ENCODE results near the gene HLF.

The HLF gene, protein sequence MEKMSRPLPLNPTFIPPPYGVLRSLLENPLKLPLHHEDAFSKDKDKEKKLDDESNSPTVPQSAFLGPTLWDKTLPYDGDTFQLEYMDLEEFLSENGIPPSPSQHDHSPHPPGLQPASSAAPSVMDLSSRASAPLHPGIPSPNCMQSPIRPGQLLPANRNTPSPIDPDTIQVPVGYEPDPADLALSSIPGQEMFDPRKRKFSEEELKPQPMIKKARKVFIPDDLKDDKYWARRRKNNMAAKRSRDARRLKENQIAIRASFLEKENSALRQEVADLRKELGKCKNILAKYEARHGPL

DNA sequence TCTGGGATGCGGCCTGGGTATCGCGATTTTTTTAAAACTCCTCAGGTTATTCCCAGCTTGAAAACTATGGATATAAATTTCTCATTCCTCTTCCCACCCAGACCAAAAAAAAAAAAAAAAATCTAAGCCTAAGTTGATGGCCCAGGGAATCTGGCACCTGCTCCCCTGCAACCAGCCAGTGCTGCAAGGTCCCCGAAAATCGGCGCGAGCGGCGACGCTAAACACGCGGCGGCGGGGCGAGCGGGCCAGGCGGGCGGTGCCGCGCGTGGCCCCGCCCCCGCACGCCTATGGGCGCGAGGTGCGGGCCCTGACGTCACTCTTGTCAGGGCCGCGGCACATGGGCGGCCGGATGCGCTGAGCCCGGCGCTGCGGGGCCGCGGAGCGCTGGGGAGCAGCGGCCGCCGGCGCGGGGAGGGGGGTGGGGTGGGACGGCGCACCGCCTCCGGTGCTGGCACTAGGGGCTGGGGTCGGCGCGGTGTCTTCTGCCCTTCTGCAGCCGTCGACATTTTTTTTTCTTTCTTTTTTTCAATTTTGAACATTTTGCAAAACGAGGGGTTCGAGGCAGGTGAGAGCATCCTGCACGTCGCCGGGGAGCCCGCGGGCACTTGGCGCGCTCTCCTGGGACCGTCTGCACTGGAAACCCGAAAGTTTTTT is at the start of gene HLF:
HLF (plus strand) TSS at position 316 of the 654 bp plus-strand sequence. CDS start 525 bp downstream, outside the sequence.
- TF ChIP-seq EZH2 (optimal IDR thresholded peaks at IDR 0.05; ENCODE audit: low read depth, low read length) (no peak), EZH2phosphoT487 (IDR thresholded peaks at IDR 0.05; ENCODE audit: low read length) (no peak)
- TF ChIP-seq, protein P1, sequence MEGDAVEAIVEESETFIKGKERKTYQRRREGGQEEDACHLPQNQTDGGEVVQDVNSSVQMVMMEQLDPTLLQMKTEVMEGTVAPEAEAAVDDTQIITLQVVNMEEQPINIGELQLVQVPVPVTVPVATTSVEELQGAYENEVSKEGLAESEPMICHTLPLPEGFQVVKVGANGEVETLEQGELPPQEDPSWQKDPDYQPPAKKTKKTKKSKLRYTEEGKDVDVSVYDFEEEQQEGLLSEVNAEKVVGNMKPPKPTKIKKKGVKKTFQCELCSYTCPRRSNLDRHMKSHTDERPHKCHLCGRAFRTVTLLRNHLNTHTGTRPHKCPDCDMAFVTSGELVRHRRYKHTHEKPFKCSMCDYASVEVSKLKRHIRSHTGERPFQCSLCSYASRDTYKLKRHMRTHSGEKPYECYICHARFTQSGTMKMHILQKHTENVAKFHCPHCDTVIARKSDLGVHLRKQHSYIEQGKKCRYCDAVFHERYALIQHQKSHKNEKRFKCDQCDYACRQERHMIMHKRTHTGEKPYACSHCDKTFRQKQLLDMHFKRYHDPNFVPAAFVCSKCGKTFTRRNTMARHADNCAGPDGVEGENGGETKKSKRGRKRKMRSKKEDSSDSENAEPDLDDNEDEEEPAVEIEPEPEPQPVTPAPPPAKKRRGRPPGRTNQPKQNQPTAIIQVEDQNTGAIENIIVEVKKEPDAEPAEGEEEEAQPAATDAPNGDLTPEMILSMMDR (IDR thresholded peaks at IDR 0.05; ENCODE audit: low read length), result no peak
- Histone ChIP-seq H3F3A (ENCODE audit: insufficient read depth, low read length) (no peaks in the 10 kb centered on the region), H3K9me3 (replicated peaks; ENCODE audit: insufficient read depth, low read length) (no peaks in the 10 kb centered on the region), H3K27me3 (replicated peaks; ENCODE audit: insufficient read depth, low read length) (peaks cover 20% of the 10 kb centered on the region), H3K9ac (ENCODE audit: low read length) (peak within 1 kb of the TSS; percentile 26; the same call in 1 of the 2 replicates), H3K9me2 (replicated peaks; ENCODE audit: insufficient read depth, low read length) (no peaks in the 10 kb centered on the region), H3K4me3 (ENCODE audit: low read length) (peak within 1 kb of the TSS; percentile 51), H3K79me2 (ENCODE audit: low read length) (no peaks in the 10 kb centered on the region), H3K36me3 (replicated peaks; ENCODE audit: insufficient read depth, low read length) (no peaks in the 10 kb centered on the region), H3K4me2 (ENCODE audit: low read depth, low read length) (peak within 1 kb of the TSS; percentile 98), H2AFZ (ENCODE audit: low read length) (peak within 1 kb of the TSS; percentile 94), H3K27ac (ENCODE audit: low read length) (no peak within 1 kb of the TSS), H3K4me1 (ENCODE audit: low read length) (0 out of 2 replicates have a peak, but pooled peaks cover 7% of the 10 kb centered on the region), H4K20me1 (ENCODE audit: insufficient read depth, low read length) (no peaks in the 10 kb centered on the region)
- peak; percentile 91 for DNase-seq

- H3K4me3 ChIP-seq (ENCODE audit: low read length), result no peak overlapping the region
- no peak overlapping the region for H2AFZ ChIP-seq (ENCODE audit: low read length)
- H3F3A ChIP-seq (ENCODE audit: insufficient read depth, low read length), result no peaks in the 10 kb centered on the region
- no peak overlapping the region for H3K27ac ChIP-seq (ENCODE audit: low read length)
- H3K79me2 ChIP-seq (ENCODE audit: low read length), result no peaks in the 10 kb centered on the region
- no peaks in the 10 kb centered on the region for H3K4me1 ChIP-seq (ENCODE audit: low read length)
- DNase-seq, result no peak
- no peaks in the 10 kb centered on the region for H4K20me1 ChIP-seq (ENCODE audit: insufficient read depth, low read length)
- no peaks in the 10 kb centered on the region for H3K36me3 ChIP-seq (replicated peaks; ENCODE audit: insufficient read depth, low read length)
- TF ChIP-seq EZH2 (optimal IDR thresholded peaks at IDR 0.05; ENCODE audit: low read depth, low read length), result no peak
- TF ChIP-seq, protein P1 (IDR thresholded peaks at IDR 0.05; ENCODE audit: low read length), result no peak
- no peak for TF ChIP-seq EZH2phosphoT487 (IDR thresholded peaks at IDR 0.05; ENCODE audit: low read length)
- no peak overlapping the region for H3K9ac ChIP-seq (ENCODE audit: low read length)
- H3K9me2 ChIP-seq (replicated peaks; ENCODE audit: insufficient read depth, low read length), result no peaks in the 10 kb centered on the region
- no peak overlapping the region for H3K4me2 ChIP-seq (ENCODE audit: low read depth, low read length)
- no peaks in the 10 kb centered on the region for H3K9me3 ChIP-seq (replicated peaks; ENCODE audit: insufficient read depth, low read length)
- no peaks in the 10 kb centered on the region for H3K27me3 ChIP-seq (replicated peaks; ENCODE audit: insufficient read depth, low read length)
Measured at GRCh38 chr17:55215711-55216110, 49.0 kb upstream of the HLF start.

DNA sequence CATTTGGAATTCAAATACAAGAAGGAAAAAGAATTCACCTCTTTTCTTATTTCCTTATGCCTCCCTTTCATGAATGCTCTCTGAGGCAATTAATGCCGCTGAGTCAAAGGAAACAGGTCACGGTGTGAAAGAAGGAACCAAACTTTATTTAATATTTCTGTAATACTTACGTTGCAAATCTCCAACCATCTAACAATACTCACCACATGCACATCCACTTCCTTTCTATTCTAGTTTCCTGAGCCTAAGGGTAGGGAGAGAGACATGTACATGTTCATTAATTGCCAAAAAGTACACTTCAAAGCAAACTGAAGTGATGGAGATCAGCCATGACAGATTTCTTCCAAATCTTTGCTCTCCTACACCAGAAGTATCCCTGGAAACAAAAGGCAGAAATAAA is 47.9 kb upstream of the HLF start:
- Histone ChIP-seq H3K27ac (ENCODE audit: low read length) (no peak overlapping the region), H3K4me3 (ENCODE audit: low read length) (no peak overlapping the region), H3K9ac (ENCODE audit: low read length) (no peak overlapping the region), H3F3A (ENCODE audit: insufficient read depth, low read length) (no peaks in the 10 kb centered on the region), H2AFZ (ENCODE audit: low read length) (no peak overlapping the region), H3K4me1 (ENCODE audit: low read length) (no peaks in the 10 kb centered on the region), H3K27me3 (replicated peaks; ENCODE audit: insufficient read depth, low read length) (no peaks in the 10 kb centered on the region), H3K79me2 (ENCODE audit: low read length) (no peaks in the 10 kb centered on the region), H3K4me2 (ENCODE audit: low read depth, low read length) (no peak overlapping the region), H4K20me1 (ENCODE audit: insufficient read depth, low read length) (no peaks in the 10 kb centered on the region), H3K9me2 (replicated peaks; ENCODE audit: insufficient read depth, low read length) (no peaks in the 10 kb centered on the region), H3K9me3 (replicated peaks; ENCODE audit: insufficient read depth, low read length) (no peaks in the 10 kb centered on the region), H3K36me3 (replicated peaks; ENCODE audit: insufficient read depth, low read length) (no peaks in the 10 kb centered on the region)
- TF ChIP-seq, protein P1 (IDR thresholded peaks at IDR 0.05; ENCODE audit: low read length), result no peak
- TF ChIP-seq EZH2 (optimal IDR thresholded peaks at IDR 0.05; ENCODE audit: low read depth, low read length) (no peak), EZH2phosphoT487 (IDR thresholded peaks at IDR 0.05; ENCODE audit: low read length) (no peak)
- DNase-seq, result no peak

Measured in MM.1S (cell line).